PC-3 (cell line): ENCODE data around the gene BCR.

Experiments
- CTCF ChIP-seq: fragments of 300-600 bp; sonication (generic); conservative IDR thresholded peaks from 2 replicates; pipeline ENCODE4 v1.5.1; 2017; ENCODE audit warnings: antibody characterized with exemption, low read depth, mild to moderate bottlenecking, low read length
- EZH2 ChIP-seq: fragments of 300-600 bp; sonication (generic); IDR thresholded peaks from one replicate; pipeline ENCODE4 v1.6.1; 2017; ENCODE audit warnings: antibody characterized with exemption, mild to moderate bottlenecking, low read length; ENCODE audit not compliant: unreplicated experiment
- EZH2phosphoT487 ChIP-seq: fragments of 300-600 bp; sonication (generic); IDR thresholded peaks from 2 replicates; pipeline ENCODE4 v1.6.1; 2018; ENCODE audit warnings: mild to moderate bottlenecking, antibody characterized with exemption, low read length, borderline replicate concordance

GRCh38 chr22:23288301-23289129 is 108.2 kb downstream of the BCR start:
- no peak for TF ChIP-seq CTCF
- no peak for TF ChIP-seq EZH2phosphoT487
- TF ChIP-seq EZH2 = no peak
